Endothelial cell of umbilical vein (primary cell): ENCODE measurements around the gene LANCL1.
"Not testable (repeated sequence)": the region's sequence is repeated elsewhere in the genome, so short reads cannot be mapped to it uniquely, and the experiment has no call there.

ENCODE experiments used
- EZH2 ChIP-seq: IDR thresholded peaks from 2 replicates; pipeline ENCODE4 v1.6.1; 2012; ENCODE audit warnings: borderline replicate concordance, low read depth, mild to moderate bottlenecking, moderate library complexity, low read length, inconsistent platforms; ENCODE audit not compliant: severe bottlenecking
- GATA2 ChIP-seq: IDR thresholded peaks from 2 replicates; pipeline ENCODE4 v1.7.0; 2011; ENCODE audit warnings: low read depth, mild to moderate bottlenecking, moderate library complexity, mixed read lengths, low read length; ENCODE audit not compliant: insufficient read length, insufficient read depth
- MYC ChIP-seq: IDR thresholded peaks from one replicate; pipeline ENCODE4 v1.6.1; 2011; ENCODE audit warnings: mild to moderate bottlenecking, low read depth, low read length
- POLR2AphosphoS5 ChIP-seq: IDR thresholded peaks from 2 replicates; pipeline ENCODE4 v1.6.1; 2012; ENCODE audit warnings: low read depth, mild to moderate bottlenecking, control low read depth, low read length, moderate library complexity; ENCODE audit not compliant: insufficient read depth
- TF ChIP-seq, protein P1 (sequence below), 2 donors: IDR thresholded peaks; 1 replicate in 1 of 2; 2 replicates in 1 of 2; pipeline ENCODE4 v1.5.1; 2011; ENCODE audit warnings: low read length in 2 of 2, mild to moderate bottlenecking in 2 of 2, moderate library complexity in 2 of 2, control low read depth in 1 of 2, inconsistent platforms in 1 of 2, low read depth in 1 of 2; ENCODE audit not compliant: insufficient read depth in 1 of 2; ENCODE audit errors: extremely low read depth in 1 of 2
- TF ChIP-seq, protein P2 (sequence below): IDR thresholded peaks from 2 replicates; pipeline ENCODE4 v1.6.1; 2011; ENCODE audit not compliant: insufficient read depth, insufficient read length

DNA sequence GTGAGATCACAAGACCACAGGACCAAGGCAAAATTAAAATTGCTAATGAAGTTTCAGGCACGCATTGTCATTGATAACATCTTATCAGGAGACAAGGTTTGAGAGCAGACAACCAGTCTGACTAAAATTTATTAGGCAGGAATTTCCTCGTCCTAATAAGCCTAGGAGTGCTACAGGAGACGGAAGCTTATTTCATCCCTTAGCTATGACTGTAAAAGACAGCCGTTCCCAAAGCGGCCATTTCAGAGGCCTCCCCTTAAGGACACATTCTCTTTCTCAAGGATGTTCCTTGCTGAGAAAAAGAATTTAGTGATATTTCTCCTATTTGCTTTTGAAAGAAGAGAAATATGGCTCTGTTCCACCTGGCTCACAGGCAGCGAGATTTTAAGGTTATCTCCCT, 49.2 kb downstream of the LANCL1 start:
- not testable (repeated sequence) for TF ChIP-seq POLR2AphosphoS5, GATA2, MYC, EZH2
- TF ChIP-seq, protein P1, sequence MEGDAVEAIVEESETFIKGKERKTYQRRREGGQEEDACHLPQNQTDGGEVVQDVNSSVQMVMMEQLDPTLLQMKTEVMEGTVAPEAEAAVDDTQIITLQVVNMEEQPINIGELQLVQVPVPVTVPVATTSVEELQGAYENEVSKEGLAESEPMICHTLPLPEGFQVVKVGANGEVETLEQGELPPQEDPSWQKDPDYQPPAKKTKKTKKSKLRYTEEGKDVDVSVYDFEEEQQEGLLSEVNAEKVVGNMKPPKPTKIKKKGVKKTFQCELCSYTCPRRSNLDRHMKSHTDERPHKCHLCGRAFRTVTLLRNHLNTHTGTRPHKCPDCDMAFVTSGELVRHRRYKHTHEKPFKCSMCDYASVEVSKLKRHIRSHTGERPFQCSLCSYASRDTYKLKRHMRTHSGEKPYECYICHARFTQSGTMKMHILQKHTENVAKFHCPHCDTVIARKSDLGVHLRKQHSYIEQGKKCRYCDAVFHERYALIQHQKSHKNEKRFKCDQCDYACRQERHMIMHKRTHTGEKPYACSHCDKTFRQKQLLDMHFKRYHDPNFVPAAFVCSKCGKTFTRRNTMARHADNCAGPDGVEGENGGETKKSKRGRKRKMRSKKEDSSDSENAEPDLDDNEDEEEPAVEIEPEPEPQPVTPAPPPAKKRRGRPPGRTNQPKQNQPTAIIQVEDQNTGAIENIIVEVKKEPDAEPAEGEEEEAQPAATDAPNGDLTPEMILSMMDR (IDR thresholded peaks at IDR 0.05; ENCODE audit: extremely low read depth in 1 of 2, insufficient read depth in 1 of 2, low read depth in 1 of 2, low read length in 2 of 2) = not testable (repeated sequence)
- TF ChIP-seq, protein P2, sequence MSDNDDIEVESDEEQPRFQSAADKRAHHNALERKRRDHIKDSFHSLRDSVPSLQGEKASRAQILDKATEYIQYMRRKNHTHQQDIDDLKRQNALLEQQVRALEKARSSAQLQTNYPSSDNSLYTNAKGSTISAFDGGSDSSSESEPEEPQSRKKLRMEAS = not testable (repeated sequence)
